ENCODE results near the gene SNX11.
"Not testable (repeated sequence)": the region's sequence is repeated elsewhere in the genome, so short reads cannot be mapped to it uniquely, and the experiment has no call there.

SNX11 gene, protein sequence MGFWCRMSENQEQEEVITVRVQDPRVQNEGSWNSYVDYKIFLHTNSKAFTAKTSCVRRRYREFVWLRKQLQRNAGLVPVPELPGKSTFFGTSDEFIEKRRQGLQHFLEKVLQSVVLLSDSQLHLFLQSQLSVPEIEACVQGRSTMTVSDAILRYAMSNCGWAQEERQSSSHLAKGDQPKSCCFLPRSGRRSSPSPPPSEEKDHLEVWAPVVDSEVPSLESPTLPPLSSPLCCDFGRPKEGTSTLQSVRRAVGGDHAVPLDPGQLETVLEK

DNA sequence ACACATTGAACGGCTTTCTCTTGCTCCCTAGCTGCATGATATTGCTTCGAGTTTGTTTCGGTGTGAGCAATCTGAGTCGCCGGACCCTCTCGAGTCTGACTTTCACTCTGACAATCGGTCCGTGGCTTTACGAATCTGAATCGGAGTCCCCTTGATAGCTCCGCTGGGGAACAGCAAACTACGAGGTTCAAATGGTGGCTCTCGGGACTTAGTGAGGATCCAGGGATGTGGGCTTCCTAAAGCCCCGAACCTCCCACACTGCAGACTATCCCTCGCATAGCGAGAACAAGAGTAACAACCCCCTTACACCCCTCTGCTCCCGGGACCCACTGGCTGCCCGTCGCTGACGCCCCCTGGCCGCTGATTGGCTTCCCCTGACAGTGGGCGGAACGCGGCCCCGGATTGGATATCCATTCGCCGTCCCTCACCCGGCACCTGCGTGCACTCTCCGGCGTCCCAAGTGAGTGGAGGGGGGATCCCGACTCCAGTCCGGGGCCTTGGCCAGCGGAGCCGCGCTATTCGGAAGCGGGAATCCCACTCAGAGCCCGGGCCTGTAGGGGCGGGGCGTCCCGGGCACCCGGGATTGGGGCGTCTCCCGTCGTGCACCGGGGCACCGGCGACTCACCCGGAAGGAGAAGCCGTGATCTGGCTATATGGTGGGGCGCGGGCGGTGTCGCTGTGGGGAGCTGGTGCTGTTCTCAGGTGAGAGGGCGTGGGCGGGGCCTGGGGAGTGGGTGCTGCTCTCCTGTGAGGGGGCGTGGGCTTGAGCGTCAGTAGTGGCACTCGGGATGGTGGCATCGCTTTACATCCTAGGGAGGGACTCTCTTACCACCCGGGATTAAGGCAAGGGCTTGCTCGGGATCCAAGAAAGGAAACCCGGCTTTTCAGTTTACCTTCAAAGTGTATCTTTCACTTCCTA lies at the start of gene SNX11:
Gene SNX11 (plus strand): TSS at position 630 of the 919 bp plus-strand sequence. CDS start 4,278 bp downstream, outside the sequence.
- peak; percentile 76 to 84 for DNase-seq

DNA sequence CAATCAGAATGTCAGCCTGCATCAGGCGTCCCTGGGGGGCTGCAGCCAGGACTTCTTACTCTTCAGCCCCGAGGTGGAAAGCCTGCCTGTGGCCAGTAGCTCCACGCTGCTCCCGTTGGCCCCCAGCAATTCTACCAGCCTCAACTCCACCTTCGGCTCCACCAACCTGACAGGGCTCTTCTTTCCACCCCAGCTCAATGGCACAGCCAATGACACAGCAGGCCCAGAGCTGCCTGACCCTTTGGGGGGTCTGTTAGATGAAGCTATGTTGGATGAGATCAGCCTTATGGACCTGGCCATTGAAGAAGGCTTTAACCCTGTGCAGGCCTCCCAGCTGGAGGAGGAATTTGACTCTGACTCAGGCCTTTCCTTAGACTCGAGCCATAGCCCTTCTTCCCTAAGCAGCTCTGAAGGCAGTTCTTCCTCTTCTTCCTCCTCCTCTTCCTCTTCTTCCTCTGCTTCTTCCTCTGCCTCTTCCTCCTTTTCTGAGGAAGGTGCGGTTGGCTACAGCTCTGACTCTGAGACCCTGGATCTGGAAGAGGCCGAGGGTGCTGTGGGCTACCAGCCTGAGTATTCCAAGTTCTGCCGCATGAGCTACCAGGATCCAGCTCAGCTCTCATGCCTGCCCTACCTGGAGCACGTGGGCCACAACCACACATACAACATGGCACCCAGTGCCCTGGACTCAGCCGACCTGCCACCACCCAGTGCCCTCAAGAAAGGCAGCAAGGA lies 49.0 kb upstream of the SNX11 start:
- no peak for DNase-seq

DNA sequence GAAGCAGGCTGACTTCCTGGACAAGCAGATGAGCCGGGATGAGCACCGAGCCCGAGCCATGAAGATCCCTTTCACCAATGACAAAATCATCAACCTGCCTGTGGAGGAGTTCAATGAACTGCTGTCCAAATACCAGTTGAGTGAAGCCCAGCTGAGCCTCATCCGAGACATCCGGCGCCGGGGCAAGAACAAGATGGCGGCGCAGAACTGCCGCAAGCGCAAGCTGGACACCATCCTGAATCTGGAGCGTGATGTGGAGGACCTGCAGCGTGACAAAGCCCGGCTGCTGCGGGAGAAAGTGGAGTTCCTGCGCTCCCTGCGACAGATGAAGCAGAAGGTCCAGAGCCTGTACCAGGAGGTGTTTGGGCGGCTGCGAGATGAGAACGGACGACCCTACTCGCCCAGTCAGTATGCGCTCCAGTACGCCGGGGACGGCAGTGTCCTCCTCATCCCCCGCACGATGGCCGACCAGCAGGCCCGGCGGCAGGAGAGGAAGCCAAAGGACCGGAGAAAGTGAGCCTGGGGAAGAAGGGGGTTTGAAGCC lies 48.4 kb upstream of the SNX11 start:
- DNase-seq: no peak

DNA sequence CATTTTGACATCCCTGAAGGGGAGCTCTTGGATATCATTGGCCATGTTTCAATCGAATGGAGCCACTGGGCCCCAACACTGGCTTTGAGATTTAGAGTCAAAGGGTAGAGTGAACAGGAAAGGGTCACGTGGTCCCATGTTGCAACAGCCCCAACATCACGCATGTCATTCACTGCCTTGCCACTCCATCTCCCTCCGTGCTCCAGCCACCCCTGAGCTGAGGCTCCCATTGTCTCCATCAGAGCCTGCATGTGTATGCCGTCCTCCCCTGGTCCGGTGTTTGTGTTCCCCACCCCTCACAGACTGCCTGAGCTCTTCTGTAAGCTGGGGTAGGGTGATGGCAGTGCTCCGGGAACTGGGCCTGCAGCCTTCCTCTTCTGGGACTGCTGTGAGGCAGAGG lies 47.3 kb upstream of the SNX11 start:
- no peak for DNase-seq

DNA sequence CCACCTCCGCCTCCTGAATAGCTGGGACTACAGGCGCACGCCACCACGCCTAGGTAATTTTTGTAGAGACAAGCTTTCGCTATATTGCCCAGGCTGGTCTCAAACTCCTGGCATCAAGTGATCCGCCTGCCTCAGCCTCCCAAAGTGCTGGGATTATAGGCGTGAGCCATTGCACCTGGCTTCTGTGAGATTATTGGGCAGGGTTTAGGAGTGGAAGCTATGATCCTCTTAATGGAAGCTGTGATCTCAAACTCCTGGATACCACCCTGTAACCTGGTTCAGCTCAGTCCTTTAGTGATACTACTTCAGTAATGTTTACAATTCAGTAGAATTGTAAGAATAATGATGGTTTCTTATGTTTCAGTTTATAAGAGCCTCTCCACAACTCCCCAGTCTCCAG lies 45.3 kb upstream of the SNX11 start:
- DNase-seq: no peak

DNA sequence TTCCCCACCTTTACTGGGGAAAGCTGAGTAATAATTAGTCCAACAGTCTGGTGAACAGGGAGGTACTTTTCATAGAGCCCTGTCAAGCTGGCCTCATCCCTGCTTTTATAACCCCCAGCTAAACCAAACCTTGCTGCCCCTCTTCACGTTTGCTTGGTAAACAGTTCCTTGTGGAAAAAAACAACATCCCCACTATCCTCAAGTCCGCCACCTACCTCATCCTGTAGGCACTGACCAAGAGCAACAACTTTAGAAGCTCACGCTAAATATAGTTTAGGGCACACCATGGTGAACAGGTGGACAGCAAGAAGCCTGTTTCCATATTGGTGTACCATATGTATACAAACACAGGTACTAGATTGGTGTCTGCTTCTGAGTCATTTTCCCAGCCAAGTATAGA lies 42.9 kb upstream of the SNX11 start:
- no peak for DNase-seq

DNA sequence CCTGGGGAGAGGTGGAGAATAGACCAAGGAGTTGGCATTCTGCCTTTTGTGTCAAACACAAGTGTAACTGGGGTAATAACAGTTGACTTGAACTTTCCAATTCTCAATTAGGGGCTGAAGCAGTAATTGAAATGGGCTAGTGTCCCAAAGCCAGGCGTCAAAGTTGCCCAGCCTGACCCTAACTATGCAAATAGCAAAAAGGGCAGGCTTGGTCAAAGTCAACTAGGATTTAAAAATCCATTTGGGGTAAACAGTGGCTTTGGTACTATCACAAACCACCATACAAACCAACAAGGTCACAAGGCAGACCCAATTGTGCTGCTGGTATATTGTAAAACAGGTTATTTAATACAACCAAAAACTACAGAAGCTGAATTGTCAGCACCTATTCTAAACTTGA lies 41.4 kb upstream of the SNX11 start:
- DNase-seq: no peak

DNA sequence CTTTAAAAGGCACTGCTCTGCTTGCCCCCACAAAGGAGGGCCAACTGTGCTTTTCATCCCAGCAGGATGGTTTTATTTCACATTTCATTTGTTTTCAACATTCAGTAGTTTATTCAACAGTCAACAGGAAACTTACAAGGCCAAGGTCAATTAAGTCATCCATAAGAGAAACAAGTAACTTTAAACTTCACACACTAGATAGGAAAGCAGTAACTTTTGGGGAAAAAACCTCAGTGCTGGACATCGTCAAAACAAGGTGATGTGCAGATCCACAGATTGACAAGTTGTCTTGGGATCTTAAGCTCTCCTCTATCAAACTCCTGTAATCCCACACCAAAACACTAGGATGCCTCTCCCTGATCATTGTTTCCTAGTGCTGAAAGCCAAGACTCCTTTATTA lies 40.9 kb upstream of the SNX11 start:
- no peak for DNase-seq

DNA sequence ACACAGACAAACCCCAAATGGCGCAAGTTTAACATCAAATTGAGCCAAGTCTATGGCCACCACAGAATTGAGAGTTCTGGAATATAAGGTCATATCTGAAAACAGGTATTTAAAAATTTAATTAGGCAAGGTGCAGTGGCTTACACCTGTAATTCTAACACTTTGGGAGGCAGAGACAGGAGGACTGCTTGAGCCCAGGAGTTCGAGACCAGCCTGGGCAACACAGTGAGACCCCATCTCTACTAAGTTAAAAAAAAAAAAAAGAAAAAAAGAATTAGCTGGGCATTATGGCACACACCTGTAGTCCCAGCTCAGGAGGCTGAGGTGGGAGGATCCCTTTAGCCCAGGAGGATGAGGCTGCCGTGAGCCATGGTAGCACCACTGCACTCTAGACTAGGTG lies 40.3 kb upstream of the SNX11 start:
- no peak for DNase-seq

DNA sequence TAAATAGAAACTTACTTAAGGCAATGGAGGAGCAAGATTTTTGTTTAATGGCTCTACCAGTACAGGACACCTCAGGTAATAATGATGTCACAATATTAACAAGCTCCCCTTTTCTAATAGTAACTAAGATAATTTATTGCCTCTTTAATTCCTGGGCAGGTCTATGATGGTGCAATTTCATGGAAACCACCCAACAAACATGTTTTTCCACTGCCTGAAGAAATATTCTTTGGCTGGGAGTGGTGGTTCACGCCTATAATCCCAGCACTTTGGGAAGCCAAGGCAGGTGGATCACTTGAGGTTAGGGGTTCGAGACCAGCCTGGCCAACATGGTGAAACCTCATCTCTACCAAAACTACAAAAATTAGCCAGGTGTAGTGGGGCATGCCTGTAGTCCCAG lies 39.8 kb upstream of the SNX11 start:
- DNase-seq: not testable (repeated sequence)

DNA sequence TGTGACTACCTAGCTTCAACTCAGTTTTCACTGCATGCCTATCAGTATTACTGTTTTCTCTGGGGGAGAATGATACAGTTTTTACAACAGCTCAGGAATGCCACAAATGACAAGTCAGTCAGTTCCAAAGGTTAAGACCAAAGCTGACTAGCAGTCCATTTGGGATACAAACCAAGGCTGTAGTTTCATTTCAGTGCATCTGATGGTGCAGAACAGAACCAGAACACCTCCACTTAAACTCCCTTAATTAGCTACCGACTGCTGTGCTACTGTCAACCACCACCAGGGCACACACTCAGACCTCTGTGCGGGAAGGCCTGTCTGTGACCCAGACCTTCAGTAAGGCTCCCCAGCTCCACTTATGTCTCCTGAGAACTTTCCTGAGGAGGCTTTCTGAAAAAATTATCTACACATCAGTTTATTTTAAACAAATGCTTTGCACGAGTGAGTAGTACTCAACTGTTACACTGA lies 39.0 kb upstream of the SNX11 start:
- DNase-seq: no peak

DNA sequence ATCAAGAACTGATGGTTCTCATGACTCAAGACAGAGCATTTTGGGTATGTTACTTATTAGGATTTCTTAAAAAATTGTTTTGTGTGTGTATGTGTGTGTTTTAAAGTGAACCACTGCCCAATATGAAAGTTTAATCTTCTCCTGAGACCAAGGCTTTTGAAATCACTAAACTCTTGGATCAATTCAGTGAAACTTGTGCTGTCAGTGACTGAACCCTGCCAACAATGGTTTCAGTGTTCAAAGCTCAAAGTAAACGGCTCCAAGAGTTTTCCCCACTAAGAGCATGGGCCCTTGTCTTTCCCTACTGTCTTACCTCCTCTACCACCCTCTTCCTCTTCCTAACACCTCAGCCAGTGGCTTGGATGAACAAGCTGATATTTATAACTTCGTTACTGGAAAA lies 37.4 kb upstream of the SNX11 start:
- no peak for DNase-seq

DNA sequence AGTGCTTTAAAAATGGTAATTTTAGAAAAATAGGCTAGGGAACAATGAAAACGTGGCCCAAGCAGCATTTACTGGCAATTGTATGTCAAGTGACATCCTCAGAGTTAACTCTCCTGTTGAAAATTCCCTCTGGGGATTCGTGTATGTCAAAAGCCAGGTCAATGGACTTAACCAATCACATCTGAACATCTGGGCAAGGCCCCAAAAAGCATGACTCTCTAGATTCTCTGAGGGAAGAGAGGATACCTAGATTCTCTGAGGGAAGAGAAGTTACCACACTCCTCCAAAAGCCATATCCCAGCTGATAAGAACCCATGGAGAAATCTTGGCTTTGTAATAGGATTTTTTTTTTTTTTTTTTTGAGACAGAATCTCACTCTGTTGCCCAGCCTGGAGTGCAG lies 35.9 kb upstream of the SNX11 start:
- DNase-seq: no peak

DNA sequence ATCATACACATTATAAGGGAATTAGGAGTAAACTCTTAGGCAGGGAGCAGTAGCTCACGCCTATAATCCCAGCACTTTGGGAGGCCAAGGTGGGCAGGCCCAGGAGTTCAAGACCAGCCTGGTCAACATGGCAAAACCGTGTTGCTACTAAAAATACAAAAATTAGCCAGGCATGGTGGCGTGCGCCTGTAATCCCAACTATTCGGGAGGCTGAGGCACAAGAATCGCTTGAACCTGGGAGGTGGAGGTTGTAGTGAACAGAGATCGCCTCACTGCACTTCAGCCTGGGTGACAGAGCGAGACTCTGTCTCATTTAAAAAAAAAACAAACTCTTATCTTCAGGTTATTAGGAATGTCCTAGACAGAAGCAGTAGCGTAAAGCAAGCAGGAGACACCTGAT lies 34.8 kb upstream of the SNX11 start:
- not testable (repeated sequence) for DNase-seq

DNA sequence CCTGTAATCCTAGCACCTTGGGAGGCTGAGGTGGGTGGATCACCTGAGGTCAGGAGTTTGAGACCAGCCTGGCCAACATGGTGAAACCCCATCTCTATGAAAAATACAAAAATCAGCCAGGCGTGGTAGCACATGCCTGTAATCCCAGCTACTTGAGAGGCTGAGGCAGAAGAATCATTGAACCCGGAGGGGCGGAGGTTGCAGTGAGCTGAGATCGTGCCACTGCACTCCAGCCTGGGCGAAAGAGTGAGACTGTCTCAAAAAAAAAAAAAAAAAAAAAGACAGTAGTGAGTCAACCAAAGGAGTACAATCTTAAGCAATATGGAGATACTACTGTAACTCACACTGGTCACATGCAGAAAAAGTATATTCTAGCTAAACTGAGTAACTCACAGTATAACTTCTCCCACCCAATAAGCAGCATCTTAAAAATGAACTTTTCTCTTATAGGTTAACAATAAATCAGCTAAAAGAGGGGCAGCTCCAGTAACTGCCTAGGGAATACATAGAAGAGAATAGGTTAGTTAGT lies 33.9 kb upstream of the SNX11 start:
- DNase-seq: not testable (repeated sequence)

DNA sequence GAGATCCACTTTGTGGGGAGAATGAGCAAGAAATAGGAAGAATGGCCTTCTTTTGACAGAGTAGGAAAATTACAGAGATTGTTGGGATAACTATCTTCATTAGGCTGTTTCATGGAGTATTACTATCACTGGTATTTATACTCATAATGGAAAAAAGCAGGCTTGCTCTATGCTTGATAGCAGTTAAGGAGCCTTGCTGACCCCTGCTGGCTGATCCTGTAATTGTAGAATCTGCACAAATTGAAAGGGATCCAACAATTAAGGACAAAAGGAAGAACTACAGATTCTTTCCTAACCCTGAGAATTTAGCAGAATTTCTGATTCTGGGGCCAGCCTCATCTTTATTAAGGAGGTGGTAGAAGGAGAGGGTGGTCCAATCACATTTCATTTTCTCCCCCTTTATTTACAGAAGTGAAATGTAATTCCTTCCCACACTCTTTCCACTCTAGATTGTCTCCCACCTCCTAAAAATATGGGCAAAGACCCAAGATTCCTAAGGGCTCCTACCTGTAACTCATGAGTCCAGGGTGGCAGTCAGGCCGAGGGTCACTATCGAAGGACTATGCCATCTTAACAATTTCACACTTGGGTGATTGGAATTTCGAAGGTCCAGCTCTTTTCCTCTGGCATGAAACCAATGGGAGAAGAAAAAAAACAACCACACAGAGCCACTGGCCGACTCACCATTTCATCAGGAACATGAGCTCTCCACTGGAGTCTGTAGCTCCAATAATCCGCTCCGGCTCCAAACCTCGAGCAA lies 33.1 kb upstream of the SNX11 start:
- peak in 1 of 2 experiments; percentile 35 for DNase-seq

DNA sequence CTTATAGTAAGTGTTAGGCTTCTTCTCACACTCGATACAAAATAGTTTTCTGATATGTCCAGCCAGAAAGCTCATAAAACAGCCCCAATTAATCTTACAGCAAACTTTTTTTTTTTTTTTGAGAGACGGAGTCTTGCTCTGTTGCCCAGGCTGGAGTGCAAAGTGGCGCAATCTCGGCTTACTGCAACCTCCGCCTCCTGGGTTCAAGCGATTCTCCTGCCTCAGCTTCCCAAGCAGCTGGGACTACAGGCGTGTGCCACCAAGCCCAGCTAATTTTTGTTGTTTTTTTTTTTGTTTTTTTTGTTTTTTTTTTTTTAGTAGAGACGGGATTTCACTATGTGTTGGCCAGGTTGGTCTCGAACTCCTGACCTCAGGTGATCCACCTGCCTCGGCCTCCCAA lies 30.4 kb upstream of the SNX11 start:
- DNase-seq: not testable (repeated sequence)

DNA sequence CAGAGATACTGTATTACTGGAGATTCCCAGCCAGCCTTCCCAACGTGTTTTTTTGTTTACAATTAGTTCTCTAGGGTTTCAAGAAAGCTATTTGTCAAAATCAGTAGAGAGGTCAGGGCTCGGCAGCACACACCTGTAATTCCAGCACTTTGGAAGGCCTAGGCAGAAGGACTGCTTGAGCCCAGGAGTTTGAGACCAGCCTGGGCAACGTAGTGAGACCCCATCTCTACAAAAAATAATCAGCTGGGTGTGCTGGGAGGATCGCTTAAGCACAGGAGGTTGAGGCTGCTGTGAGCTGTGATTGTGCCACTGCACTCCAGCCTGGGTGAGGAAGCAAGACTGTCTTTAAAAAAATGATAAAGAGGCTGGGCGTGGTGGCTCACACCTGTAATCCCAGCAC lies 25.7 kb upstream of the SNX11 start:
- DNase-seq: no peak

DNA sequence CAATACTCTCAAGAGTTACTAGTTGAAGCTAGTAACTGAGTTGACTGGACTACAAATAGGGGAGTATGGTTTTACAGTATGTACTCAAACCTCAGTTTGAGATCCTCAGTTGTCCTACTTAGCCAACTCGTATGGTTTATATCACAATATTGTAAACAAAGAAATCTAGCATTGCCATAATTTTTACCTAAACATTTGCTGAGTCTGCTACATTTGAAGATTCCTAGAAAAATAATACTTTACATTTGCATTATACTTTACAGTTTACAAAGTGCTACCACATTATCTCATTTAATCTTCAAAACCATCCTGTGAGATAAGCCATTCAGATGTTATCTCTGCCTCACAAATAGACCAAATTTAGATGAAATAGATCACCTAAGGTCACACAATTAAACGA lies 22.6 kb upstream of the SNX11 start:
- DNase-seq: no peak

DNA sequence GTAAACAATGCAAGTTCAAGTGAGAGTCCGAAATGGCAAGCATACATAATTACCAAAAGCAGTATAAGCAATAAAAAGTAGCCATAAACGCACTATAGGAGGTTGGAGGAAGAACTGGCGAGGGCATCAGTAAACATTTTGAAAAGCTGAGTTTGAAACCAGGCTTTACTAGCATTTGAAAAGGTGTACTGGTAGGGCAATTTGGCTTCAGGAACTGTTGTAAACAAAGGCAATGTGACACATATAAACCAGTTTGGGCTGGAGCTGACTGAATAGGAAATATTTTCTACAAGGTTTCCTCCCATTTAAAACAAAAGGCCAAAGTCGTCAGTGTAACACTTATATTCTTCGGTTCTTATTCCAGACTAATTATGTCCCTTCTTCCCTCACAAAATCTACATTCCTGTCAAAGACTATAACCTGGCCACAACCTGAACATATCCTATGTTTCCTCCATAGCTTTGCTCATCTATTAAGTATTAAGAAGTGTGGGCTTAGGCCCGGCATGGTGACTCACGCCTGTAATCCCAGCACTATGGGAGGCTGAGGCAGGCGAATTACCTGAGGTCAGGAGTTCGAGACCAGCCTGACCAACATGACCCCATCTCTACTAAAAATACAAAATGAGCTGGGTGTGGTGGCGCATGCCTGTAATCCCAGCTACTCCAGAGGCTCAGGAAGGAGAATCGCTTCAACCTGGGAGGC lies 14.1 kb upstream of the SNX11 start:
- no peak for DNase-seq

DNA sequence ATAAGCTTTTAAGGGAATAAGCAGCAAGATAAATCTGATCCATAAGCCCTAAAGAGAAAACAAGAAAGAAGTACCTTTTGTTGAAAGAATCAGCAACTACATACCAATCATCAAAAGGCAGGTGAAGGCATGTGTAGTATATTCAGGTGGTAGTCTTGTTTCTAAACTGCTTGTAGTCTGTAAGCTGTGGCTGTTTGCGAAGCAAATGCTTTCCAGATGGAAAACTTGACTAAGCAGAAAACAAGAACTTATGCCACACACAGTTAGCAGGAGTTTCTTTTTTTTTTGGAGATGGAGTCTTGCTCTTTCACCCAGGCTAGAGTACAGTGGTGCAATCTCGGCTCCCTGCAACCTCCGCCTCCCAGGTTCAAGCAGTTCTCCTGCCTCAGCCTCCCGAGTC lies 12.0 kb upstream of the SNX11 start:
- no peak for DNase-seq

All from SW 1271 (cell line).